ACC112 (cell line): ENCODE results near the gene MYRIP.

Experiments used
- H2AFZ ChIP-seq: fragments of 200-600 bp; sonication (generic); one replicate; pipeline ENCODE4 v1.6.0; 2017; ENCODE audit warnings: antibody characterized with exemption, low read length; ENCODE audit not compliant: unreplicated experiment
- H3K27ac ChIP-seq: fragments of 200-600 bp; sonication (generic); 2 replicates; pipeline ENCODE4 v1.5.1; 2014; ENCODE audit warnings: low read depth, mild to moderate bottlenecking, antibody characterized with exemption, low read length, moderate library complexity
- H3K27me3 ChIP-seq: fragments of 200-600 bp; sonication (generic); 2 replicates; pipeline ENCODE4 v1.6.1; 2014; ENCODE audit warnings: mild to moderate bottlenecking, antibody characterized with exemption, low read length, moderate library complexity, mixed read lengths; ENCODE audit not compliant: insufficient read depth
- H3K36me3 ChIP-seq: fragments of 200-600 bp; sonication (generic); 2 replicates; pipeline ENCODE4 v1.6.1; 2016; ENCODE audit warnings: mild to moderate bottlenecking, antibody characterized with exemption, low read length, moderate library complexity, mixed read lengths; ENCODE audit not compliant: insufficient read depth
- H3K4me1 ChIP-seq: fragments of 200-600 bp; sonication (generic); one replicate; pipeline ENCODE4 v1.6.1; 2016; ENCODE audit warnings: low read length, mixed read lengths; ENCODE audit not compliant: insufficient read depth, unreplicated experiment, control insufficient read depth
- H3K4me3 ChIP-seq: fragments of 200-600 bp; sonication (generic); 2 replicates; pipeline ENCODE4 v1.5.1; 2014; ENCODE audit warnings: mild to moderate bottlenecking, low read depth, low read length
- H3K79me2 ChIP-seq: fragments of 200-600 bp; sonication (generic); one replicate; pipeline ENCODE4 v1.6.0; 2016; ENCODE audit warnings: low read length; ENCODE audit not compliant: control insufficient read depth, unreplicated experiment, insufficient read depth

The MYRIP gene

GRCh38 chr3:39962581-39962980 is 153.2 kb downstream of the MYRIP start:
- Histone ChIP-seq H3K79me2 (no peaks in the 10 kb centered on the region), H3K27ac (no peak overlapping the region), H2AFZ (no peak overlapping the region), H3K4me3 (no peak overlapping the region), H3K27me3 (no peaks in the 10 kb centered on the region), H3K4me1 (no peaks in the 10 kb centered on the region), H3K36me3 (no peaks in the 10 kb centered on the region)

DNA sequence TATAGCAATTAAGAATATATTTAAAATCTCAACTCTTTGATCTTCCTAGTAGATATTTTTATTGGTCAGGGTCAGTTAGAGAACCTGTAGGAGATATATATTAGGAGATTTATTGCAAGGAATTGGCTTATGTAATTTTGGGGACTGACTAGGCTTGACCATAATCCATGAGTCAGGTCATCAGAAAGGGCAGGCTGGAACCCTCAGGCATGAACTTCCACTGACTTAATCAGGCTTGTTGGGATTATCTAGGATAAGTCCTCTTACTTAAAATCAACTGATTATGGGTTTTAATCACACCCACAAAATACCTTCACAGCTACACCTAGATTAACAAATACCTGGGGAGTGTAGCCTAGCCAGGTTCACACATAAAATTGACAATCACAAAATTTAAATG is 156.1 kb downstream of the MYRIP start:
- H3K79me2 ChIP-seq: no peaks in the 10 kb centered on the region
- H3K4me1 ChIP-seq: no peaks in the 10 kb centered on the region

DNA sequence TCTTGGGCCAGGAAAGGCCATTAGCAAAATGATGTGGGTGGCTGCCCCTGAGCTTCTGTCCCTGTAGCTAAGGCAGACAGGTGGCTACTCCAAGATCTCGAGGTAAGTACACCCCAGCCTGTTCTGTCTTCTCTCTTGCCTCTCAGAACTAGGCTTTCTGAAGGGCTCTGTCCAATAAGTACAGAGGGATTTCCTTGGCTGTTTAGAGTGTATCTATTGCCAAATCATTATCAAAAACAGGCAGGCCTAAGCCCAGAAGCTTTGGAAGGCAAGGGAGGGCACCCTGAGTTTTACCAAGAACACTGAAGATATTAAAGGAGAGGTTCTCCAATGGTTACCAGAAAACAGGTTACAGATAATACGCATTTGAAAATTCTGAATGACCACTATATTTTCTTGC is 156.6 kb downstream of the MYRIP start:
- Histone ChIP-seq H3K27me3 (no peaks in the 10 kb centered on the region), H3K79me2 (no peaks in the 10 kb centered on the region), H3K4me3 (no peak overlapping the region), H3K4me1 (no peaks in the 10 kb centered on the region), H2AFZ (no peak overlapping the region), H3K27ac (no peak overlapping the region), H3K36me3 (no peaks in the 10 kb centered on the region)

More for the DNA sequence above, 156.1 kb downstream of the MYRIP start:
- Histone ChIP-seq H2AFZ (no peak overlapping the region), H3K36me3 (no peaks in the 10 kb centered on the region), H3K27me3 (no peaks in the 10 kb centered on the region), H3K27ac (no peak overlapping the region), H3K4me3 (no peak overlapping the region)

DNA sequence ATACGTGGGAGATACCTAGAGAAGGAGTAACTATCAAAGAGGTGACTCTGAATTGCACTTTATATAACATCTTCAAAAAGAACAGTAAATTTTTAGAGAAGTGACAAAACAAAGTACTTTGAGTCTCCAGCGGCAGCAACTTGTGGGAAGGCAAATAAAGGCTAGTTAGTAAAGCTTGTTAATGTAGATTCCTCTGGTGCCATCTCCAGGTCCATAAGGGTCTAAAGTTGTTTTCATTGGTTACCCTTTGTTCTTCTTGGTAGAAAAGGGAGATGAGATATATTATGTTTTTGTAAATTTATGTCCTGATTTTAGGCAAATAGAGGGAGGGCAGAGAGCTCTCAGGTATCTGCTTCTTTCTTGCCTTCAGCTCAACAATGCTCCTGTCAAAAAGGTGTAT is 161.6 kb downstream of the MYRIP start:
- Histone ChIP-seq H3K36me3 (no peaks in the 10 kb centered on the region), H3K27ac (no peak overlapping the region), H3K4me3 (no peak overlapping the region), H3K4me1 (no peaks in the 10 kb centered on the region), H3K79me2 (no peaks in the 10 kb centered on the region), H2AFZ (no peak overlapping the region), H3K27me3 (no peaks in the 10 kb centered on the region; the same call in 1 of the 2 replicates)

DNA sequence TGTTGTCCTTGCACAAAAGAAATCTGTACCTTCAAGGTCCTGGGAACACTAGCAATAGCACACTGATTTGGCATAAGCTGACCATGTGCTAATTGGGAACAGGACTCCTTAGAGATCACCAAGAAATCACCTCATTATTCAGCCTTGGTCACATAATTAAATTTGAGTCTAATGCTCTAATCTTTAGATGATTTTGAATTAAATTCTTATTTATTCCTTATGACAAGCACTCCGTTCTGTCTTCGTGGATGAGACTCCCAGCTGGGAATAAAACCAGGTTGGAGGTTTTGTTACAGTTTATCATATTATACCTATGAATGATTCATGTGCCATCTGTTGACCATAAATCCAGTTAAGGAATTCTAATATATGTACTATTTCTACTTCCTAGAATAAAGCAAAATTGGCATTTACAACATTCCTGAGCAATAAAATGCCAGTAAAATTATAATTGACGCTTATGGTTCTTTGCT is 162.2 kb downstream of the MYRIP start:
- no peak overlapping the region for H3K4me3 ChIP-seq
- no peak overlapping the region for H2AFZ ChIP-seq
- no peak overlapping the region for H3K27ac ChIP-seq
- no peaks in the 10 kb centered on the region; the same call in 1 of the 2 replicates for H3K27me3 ChIP-seq
- no peaks in the 10 kb centered on the region for H3K4me1 ChIP-seq
- no peaks in the 10 kb centered on the region for H3K79me2 ChIP-seq
- H3K36me3 ChIP-seq: no peaks in the 10 kb centered on the region

- no peaks in the 10 kb centered on the region for H3K4me1 ChIP-seq
- H3K27ac ChIP-seq: no peak overlapping the region
- no peak overlapping the region for H2AFZ ChIP-seq
- no peaks in the 10 kb centered on the region; the same call in 1 of the 2 replicates for H3K27me3 ChIP-seq
- no peak overlapping the region for H3K4me3 ChIP-seq
- no peaks in the 10 kb centered on the region for H3K36me3 ChIP-seq
- H3K79me2 ChIP-seq: no peaks in the 10 kb centered on the region
These were observed 163.1 kb downstream of the MYRIP start for GRCh38 chr3:39972508-39972907.

GRCh38 chr3:39977058-39977794 is 167.8 kb downstream of the MYRIP start:
- no peaks in the 10 kb centered on the region for H3K36me3 ChIP-seq
- no peak overlapping the region for H3K4me3 ChIP-seq
- H3K27me3 ChIP-seq: no peaks in the 10 kb centered on the region; the same call in 1 of the 2 replicates
- H3K4me1 ChIP-seq: no peaks in the 10 kb centered on the region
- no peaks in the 10 kb centered on the region for H3K79me2 ChIP-seq
- no peak overlapping the region for H2AFZ ChIP-seq
- H3K27ac ChIP-seq: no peak overlapping the region

GRCh38 chr3:39978308-39978707 is 168.9 kb downstream of the MYRIP start:
- H3K4me1 ChIP-seq: no peaks in the 10 kb centered on the region
- H3K4me3 ChIP-seq: no peak overlapping the region
- H3K27ac ChIP-seq: no peak overlapping the region
- H3K27me3 ChIP-seq: no peaks in the 10 kb centered on the region
- H2AFZ ChIP-seq: no peak overlapping the region
- no peaks in the 10 kb centered on the region for H3K36me3 ChIP-seq
- no peaks in the 10 kb centered on the region for H3K79me2 ChIP-seq

DNA sequence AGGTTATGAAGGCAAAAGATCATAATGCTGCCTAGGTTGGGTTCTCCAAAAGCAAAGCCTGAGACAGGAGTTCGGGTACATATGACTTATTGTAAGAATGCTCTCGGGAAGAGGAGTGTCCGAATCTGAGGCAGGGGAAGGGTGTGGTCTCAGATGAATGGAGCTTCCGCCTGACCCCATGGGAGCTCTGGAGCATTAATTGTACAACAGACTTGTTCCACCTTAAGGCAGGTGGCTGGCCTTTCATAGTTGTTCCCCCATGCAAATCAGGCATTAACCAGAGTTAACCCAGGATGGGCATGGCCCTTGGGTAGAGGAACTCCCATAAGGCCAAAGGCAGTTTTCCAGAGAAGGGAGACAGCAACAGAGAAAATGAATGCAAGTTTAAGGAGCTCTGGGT is 170.6 kb downstream of the MYRIP start:
- no peak overlapping the region for H3K27ac ChIP-seq
- no peaks in the 10 kb centered on the region for H3K36me3 ChIP-seq
- H2AFZ ChIP-seq: no peak overlapping the region
- H3K27me3 ChIP-seq: no peaks in the 10 kb centered on the region
- no peaks in the 10 kb centered on the region for H3K4me1 ChIP-seq
- H3K79me2 ChIP-seq: no peaks in the 10 kb centered on the region
- H3K4me3 ChIP-seq: no peak overlapping the region

DNA sequence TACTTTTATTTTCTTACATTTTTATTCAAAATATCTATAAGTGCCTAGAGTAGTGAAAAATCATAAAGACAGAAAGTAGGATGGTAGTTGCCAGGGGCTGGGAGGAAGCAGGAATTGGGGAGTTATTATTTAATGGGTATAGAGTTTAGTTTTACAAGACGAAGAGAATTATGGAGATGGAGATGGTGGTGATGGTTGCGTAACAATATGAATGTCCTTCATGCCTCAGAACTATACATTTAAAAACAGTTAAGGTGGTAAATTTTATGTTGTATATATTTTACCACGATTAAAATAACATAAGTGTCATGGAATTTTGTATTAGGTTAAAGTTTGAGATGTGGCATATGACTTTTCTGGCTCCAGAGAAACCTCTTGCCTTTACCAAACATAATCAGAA is 171.4 kb downstream of the MYRIP start:
- no peaks in the 10 kb centered on the region for H3K4me1 ChIP-seq
- H3K79me2 ChIP-seq: no peaks in the 10 kb centered on the region
- no peak overlapping the region for H3K27ac ChIP-seq
- no peaks in the 10 kb centered on the region for H3K27me3 ChIP-seq
- no peaks in the 10 kb centered on the region for H3K36me3 ChIP-seq
- H3K4me3 ChIP-seq: no peak overlapping the region
- no peak overlapping the region for H2AFZ ChIP-seq

DNA sequence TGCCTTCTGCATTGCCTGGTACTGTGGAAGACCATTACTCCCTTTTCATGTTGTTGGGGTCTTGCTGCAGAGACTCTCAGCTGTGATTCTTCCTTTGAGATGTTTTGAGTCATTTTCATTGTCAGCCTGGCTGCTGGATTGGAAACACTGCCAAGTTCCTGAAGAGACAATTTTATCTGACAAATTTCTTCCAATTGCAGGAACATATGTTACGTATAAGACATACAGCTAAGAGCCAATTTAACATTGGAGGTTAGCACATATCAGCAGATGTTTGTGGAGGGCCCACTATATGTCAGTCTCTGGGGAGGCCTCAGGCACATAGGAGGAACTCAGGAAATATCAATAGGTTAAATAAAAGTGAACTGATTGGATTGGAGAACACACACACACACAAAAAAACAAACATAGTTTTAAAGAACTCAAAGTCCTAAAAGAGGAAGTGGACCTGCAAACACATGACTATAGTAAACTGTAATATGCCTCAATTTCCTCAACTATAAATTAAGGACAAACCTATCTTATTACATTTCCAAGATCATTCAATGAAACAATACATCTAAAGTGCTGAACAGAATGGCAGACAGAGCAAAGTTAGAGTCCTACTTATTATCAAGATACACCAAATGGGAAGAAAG is 172.3 kb downstream of the MYRIP start:
- Histone ChIP-seq H3K27ac (no peak overlapping the region), H2AFZ (no peak overlapping the region), H3K27me3 (no peaks in the 10 kb centered on the region), H3K36me3 (no peaks in the 10 kb centered on the region), H3K4me1 (no peaks in the 10 kb centered on the region), H3K79me2 (no peaks in the 10 kb centered on the region), H3K4me3 (no peak overlapping the region)
